ENCODE measurements around the gene CXCL9.
"Not testable (repeated sequence)": the region's sequence is repeated elsewhere in the genome, so short reads cannot be mapped to it uniquely, and the experiment has no call there.

Gene CXCL9

GRCh38 chr4:76007089-76007862 is at the start of gene CXCL9:
Gene CXCL9 (minus strand): TSS chr4:76007509. CDS start chr4:76007449, 60 bp downstream.
- DNase-seq (ENCODE audit: low spot score) = no peak

GRCh38 chr4:76055421-76055820 is 48.1 kb upstream of the CXCL9 start:
- DNase-seq (ENCODE audit: low spot score) = no peak

DNA sequence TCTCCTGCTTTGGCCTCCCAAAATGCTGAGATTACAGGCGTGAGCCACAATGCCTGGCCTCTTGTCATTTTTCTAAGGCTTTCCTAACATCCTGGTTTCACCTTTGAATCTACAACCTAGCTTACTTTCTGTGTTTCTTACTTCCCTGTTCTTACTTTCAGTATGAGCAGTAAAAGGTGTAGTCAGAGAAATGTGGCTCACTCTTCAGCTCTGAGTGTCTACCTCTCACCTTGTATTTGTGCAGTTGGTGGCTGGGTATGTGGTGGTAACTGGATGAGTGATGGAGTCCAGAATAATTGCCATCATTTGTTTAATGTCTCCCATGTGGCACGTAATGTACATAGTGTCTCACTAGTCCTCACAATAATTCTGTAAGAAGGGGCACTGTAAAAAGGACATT is 47.7 kb upstream of the CXCL9 start:
- no peak for DNase-seq (ENCODE audit: low spot score)

- no peak for DNase-seq (ENCODE audit: low spot score)
Measured at GRCh38 chr4:76053730-76054129, 46.4 kb upstream of the CXCL9 start.

- not testable (repeated sequence) for DNase-seq (ENCODE audit: low spot score)
Measured at GRCh38 chr4:76050560-76051050, 43.3 kb upstream of the CXCL9 start.

GRCh38 chr4:76049860-76050416 is 42.6 kb upstream of the CXCL9 start:
- DNase-seq (ENCODE audit: low spot score) = not testable (repeated sequence)

- DNase-seq (ENCODE audit: low spot score) = not testable (repeated sequence)
Measured at GRCh38 chr4:76044686-76045085, 37.4 kb upstream of the CXCL9 start.

DNA sequence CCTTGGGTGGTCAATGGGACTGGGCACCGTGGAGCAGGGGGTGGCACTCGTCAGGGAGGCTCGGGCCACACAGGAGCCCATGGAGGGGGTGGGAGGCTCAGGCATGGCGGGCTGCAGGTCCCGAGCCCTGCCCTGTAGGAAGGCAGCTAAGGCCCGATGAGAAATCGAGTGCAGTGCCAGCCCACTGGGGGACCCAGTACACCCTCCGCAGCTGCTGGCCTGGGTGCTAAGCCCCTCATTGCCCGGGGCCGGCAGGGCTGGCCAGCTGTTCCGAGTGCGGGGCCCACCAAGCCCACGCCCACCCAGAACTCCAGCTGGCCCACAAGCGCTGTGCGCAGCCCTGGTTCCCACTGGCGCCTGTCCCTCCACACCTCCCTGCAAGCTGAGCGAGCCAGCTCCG is 36.0 kb upstream of the CXCL9 start:
- DNase-seq (ENCODE audit: low spot score) = not testable (repeated sequence)

- not testable (repeated sequence) for DNase-seq (ENCODE audit: low spot score)
Measured at GRCh38 chr4:76042241-76042998, 35.1 kb upstream of the CXCL9 start.

DNA sequence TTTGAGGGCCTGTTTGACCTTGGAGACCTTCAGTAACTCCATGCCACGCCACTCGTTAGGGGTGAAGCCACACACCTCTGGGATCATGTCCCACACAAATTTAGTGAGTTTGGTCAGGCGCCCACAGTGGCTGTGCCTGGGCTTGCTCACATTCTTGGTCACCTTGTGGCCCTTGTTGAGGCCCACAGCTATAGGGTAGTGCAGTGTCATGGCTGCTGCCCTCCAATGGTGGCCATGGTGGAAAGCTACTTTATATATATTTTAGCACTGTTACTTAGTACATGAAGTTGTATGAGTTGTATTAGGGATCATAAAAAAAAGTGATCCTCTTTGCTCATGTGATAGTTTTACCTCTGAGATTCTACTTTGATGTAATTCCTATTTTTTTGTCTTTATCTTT is 29.5 kb upstream of the CXCL9 start:
- DNase-seq (ENCODE audit: low spot score) = no peak

DNA sequence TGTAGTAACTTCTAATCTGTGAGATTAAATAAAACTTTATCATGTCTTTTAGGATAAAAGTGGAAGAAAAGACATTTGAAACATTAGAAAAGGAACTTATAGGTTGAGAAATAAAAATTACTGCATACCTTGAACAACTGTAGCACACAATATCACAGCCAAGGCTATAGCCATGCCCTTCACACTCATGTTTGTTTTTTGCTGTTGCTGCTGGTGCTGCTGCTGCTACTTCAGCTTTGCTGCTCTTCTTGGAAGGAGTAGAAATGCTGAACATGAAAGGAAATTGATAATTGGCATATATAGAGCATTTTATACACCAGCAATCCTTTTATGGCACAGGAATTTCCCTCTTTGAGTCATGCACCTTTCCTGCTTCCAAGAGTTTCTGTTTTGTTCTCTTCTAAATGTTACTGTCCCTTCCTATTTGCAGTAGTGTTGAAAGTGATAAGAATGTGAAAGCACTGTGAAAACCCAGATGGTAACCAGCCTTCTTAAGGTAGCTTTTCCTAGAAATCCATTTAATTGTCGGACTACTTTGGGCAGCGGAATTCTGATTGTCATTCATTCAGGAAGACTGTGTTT is 28.6 kb upstream of the CXCL9 start, which contains the start of gene CXCL11:
CXCL11 (minus strand) TSS at position 272 of the 582 bp plus-strand sequence; CDS start at position 189, 83 bp downstream.
- no peak for DNase-seq (ENCODE audit: low spot score)

DNA sequence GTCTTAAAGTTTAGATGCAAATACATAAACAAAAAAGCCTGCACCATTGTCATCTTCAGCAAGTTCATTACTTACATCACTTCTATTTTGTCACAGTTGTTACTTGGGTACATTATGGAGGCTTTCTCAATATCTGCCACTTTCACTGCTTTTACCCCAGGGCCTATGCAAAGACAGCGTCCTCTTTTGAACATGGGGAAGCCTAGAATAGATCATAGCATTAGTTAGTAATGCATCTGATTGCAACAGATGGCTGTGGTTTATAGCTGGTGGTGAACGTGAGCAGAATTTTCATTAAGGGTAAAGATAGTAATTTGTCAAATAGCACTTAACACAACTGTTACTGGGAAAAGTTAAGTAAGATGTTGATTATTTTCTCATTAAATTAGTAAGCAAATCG is 27.8 kb upstream of the CXCL9 start:
- DNase-seq (ENCODE audit: low spot score) = no peak

DNA sequence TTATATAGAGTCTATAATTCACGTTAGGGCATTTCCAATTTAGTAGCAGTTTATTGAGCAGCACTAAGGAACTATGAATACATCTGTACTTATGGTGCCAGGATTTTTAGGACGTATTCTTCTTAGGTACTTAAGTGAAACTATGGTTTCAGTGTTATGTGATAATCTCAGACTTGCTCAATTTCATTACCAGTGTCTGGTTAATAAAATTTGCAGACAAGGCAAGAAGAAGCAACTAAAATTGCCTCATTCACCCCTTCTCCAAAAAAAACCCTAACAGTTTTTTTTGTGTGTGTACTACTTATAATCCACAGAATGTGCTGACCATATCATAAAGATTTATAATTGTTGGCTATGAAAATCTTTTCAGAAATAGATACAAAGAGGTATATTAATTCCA is 22.0 kb upstream of the CXCL9 start:
- no peak for DNase-seq (ENCODE audit: low spot score)

DNA sequence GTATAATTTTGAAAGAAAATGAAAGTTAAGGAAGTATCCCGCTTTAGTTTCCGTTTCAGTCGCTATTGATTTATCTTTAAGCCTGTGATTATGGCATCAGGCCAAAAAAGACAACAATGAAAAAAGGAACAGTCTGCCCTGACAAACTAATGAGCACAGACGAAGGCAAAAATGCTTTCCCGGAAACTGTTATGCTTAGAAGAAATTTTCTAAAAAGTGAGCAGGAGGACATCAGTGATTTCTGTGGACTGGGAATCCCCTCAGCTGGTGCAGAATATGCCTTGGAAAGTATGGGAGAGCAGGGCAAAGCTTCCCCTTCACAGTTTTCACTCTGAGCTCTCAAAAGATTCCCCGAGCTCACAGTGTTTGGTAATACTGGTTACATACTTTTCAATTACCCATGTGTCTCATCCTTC is 21.0 kb upstream of the CXCL9 start:
- no peak for DNase-seq (ENCODE audit: low spot score)

DNA sequence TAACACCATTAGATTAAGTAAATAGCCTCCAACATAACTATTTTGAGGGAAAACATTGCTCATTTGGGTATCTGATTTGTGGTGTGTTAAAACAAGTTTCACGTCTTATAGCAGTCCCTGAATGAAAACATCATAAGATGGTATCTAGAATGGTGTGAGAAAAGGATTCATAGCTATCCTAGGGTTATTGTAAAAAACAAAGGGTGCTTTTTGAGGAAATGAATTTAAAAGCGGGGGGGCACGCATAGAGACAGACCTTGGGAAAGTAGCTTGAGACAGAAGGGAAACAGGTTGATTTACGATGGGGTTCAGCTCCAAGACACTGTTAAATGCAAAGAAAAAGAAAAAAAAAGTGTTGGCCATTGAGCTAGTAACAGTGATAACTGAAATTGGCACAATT is 16.8 kb upstream of the CXCL9 start:
- DNase-seq (ENCODE audit: low spot score) = no peak

- DNase-seq (ENCODE audit: low spot score) = no peak
Measured at GRCh38 chr4:76023389-76023788, 16.1 kb upstream of the CXCL9 start, which contains the start of gene CXCL10. Gene CXCL10 (minus strand): TSS chr4:76023497. CDS start chr4:76023431, 66 bp downstream.

GRCh38 chr4:76022677-76023076 is 15.4 kb upstream of the CXCL9 start:
- DNase-seq (ENCODE audit: low spot score) = no peak

- DNase-seq (ENCODE audit: low spot score) = no peak
Measured at GRCh38 chr4:76022031-76022430, 14.7 kb upstream of the CXCL9 start.

- no peak for DNase-seq (ENCODE audit: low spot score)
Measured at GRCh38 chr4:76017056-76017686, 9.9 kb upstream of the CXCL9 start.

- no peak for DNase-seq (ENCODE audit: low spot score)
Measured at GRCh38 chr4:76016393-76016792, 9.1 kb upstream of the CXCL9 start.

DNA sequence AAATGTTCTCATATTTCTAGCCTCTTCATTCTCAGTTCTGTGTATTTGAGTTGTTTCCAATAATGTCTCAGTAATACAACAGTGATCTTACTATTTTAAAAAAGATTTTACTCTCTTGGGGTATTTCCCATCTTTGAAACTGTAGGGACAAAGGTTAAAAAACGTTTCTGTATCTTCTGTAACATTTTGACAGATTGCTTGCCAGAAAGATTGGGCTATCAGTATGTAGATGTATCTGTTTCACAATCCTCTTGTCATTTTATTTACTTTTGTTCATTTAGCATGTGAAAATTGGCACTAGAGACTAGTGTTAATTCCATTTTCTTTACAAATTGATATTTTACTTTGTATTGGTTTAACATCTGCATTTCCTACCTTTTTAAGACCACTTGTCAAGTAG is 6.2 kb upstream of the CXCL9 start:
- no peak for DNase-seq (ENCODE audit: low spot score)

DNA sequence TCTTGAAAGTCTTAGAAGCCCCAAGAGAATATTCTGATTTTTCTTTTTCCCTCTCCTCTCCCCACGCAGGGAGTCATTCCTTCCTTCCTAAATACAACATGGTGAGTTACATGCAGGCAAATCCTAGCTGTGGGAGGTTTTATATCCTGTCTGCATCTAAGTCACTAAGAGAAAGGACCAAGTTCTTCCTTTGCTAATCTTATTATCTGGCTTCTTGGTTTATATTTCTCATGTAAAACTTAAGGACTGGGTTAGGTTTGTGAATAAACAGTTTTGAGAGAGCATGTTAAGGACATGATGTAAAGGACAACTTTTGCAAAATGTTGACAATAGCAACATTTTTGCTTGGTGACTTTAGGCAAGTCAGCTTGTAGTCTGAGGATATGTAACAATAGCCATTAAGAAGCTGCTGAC is 5.1 kb upstream of the CXCL9 start:
- DNase-seq (ENCODE audit: low spot score) = no peak
